PC-3 (cell line): ENCODE results near the gene RNF128. TPM values are rescaled to one million over a fixed set of nuclear protein-coding genes. Genes with fewer than 3 reads are reported as not detected.

Source experiments
- ATAC-seq: fragments of 200-7000 bp; cut with Tn5 transposase; 2 replicates; pipeline ENCODE4 v1.9.1; 2020; ENCODE audit warnings: mild to moderate bottlenecking, moderate library complexity
- BruUV-seq: library from RNA; stranded (reverse); fragments of 400-500 nt; replicated peaks from 2 replicates; lab custom pipeline; 2021; lab: Mats Ljungman, UMichigan
- CTCF ChIA-PET: fragments of 300-600 bp; sonication (Branson Sonifier 250); formaldehyde crosslinking; loops from one replicate; lab custom pipeline; 2022; ENCODE audit warnings: antibody characterized with exemption; lab: Charles Lee
- POLR2A ChIA-PET: fragments of 300-600 bp; sonication (Branson Sonifier 250); formaldehyde crosslinking; loops from one replicate; lab custom pipeline; 2022; ENCODE audit warnings: antibody characterized with exemption; ENCODE audit not compliant: unreplicated experiment; lab: Charles Lee
- DNase-seq: peaks from one replicate; pipeline ENCODE4 v3.0.0-alpha.2; 2015
- H2AFZ ChIP-seq: fragments of 300-600 bp; sonication (generic); 2 replicates; pipeline ENCODE4 v1.6.0; 2016; ENCODE audit warnings: antibody characterized with exemption, low read length
- H3F3A ChIP-seq: fragments of 300-600 bp; sonication (generic); one replicate; pipeline ENCODE4 v1.6.0; 2017; ENCODE audit warnings: antibody characterized with exemption, low read length, control low read depth, mild to moderate bottlenecking; ENCODE audit not compliant: unreplicated experiment
- H3K27ac ChIP-seq: fragments of 300-600 bp; sonication (generic); 2 replicates; pipeline ENCODE4 v1.5.1; 2016; ENCODE audit warnings: mild to moderate bottlenecking, low read length
- H3K27me3 ChIP-seq: fragments of 300-600 bp; sonication (generic); 2 replicates; pipeline ENCODE4 v1.6.1; 2016; ENCODE audit warnings: low read length, mixed read lengths
- H3K36me3 ChIP-seq: fragments of 300-600 bp; sonication (generic); 2 replicates; pipeline ENCODE4 v1.6.1; 2016; ENCODE audit warnings: low read depth, mixed run types, low read length, mixed read lengths
- H3K4me1 ChIP-seq: fragments of 300-600 bp; sonication (generic); 2 replicates; pipeline ENCODE4 v1.5.1; 2016; ENCODE audit warnings: low read length; ENCODE audit not compliant: insufficient read depth
- H3K4me2 ChIP-seq: fragments of 300-600 bp; sonication (generic); 2 replicates; pipeline ENCODE4 v1.6.0; 2016; ENCODE audit warnings: low read length
- H3K4me3 ChIP-seq: fragments of 300-600 bp; sonication (generic); 2 replicates; pipeline ENCODE4 v1.5.1; 2016; ENCODE audit warnings: mild to moderate bottlenecking, low read length, mixed read lengths
- H3K79me2 ChIP-seq: fragments of 300-600 bp; sonication (generic); 2 replicates; pipeline ENCODE4 v1.6.1; 2017; ENCODE audit warnings: low read length, mixed read lengths
- H3K9ac ChIP-seq: fragments of 300-600 bp; sonication (generic); 2 replicates; pipeline ENCODE4 v1.6.0; 2016; ENCODE audit warnings: mild to moderate bottlenecking, low read length
- H3K9me2 ChIP-seq: fragments of 300-600 bp; sonication (generic); replicated peaks from 2 replicates; pipeline ENCODE4 v1.6.1; 2016; ENCODE audit warnings: mixed run types, low read length, mixed read lengths
- H3K9me3 ChIP-seq: fragments of 300-600 bp; sonication (generic); 2 replicates; pipeline ENCODE4 v1.6.1; 2016; ENCODE audit warnings: low read length, mixed read lengths
- H4K20me1 ChIP-seq: fragments of 300-600 bp; sonication (generic); 2 replicates; pipeline ENCODE4 v1.6.1; 2016; ENCODE audit warnings: low read length, mixed read lengths
- EZH2 ChIP-seq: fragments of 300-600 bp; sonication (generic); IDR thresholded peaks from one replicate; pipeline ENCODE4 v1.6.1; 2017; ENCODE audit warnings: antibody characterized with exemption, mild to moderate bottlenecking, low read length; ENCODE audit not compliant: unreplicated experiment
- EZH2phosphoT487 ChIP-seq: fragments of 300-600 bp; sonication (generic); IDR thresholded peaks from 2 replicates; pipeline ENCODE4 v1.6.1; 2018; ENCODE audit warnings: mild to moderate bottlenecking, antibody characterized with exemption, low read length, borderline replicate concordance
- intact Hi-C: fragments of 100-400 bp; cut with micrococcal nuclease; formaldehyde crosslinking; loops from 2 replicates; pipeline ENCODE4 v1.9.0; 2023
- total RNA-seq: library from RNA; depleted of rRNA; stranded (reverse); fragments of >200 nt; gene quantifications from 2 replicates; pipeline ENCODE4 v1.2.3, GENCODE V29; 2014
- TF ChIP-seq, protein P1 (sequence below): fragments of 300-600 bp; sonication (generic); conservative IDR thresholded peaks from 2 replicates; pipeline ENCODE4 v1.5.1; 2017; ENCODE audit warnings: antibody characterized with exemption, low read depth, mild to moderate bottlenecking, low read length

The RNF128 gene
- total RNA-seq, 1 experiment from 2014 or later, result not detected

DNA sequence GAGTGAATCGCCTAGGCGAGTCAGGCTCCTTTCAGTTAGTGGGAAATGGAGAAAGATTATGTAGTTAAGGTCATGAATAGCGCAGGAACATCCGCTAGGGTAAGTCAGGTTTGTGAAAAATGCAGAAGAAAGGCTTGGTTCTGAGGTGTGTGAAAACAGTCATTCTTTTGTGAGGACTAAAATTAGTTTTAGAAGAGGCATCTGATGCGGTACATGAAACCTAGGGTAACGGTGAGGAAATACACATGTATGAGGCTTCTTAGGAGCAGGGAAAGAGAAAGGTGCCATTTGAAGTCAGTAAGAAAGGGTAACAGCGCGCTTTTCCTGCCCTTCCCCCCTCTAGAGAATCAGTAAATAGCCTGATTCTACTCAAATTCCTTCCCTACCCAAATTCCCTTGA lies 570 bp upstream of the RNF128 start:
- no TSS peak for BruUV-seq
- H3K9me2 ChIP-seq, result no peaks in the 10 kb centered on the region
- H3K36me3 ChIP-seq, result no peaks in the 10 kb centered on the region
- H3F3A ChIP-seq, result no peaks in the 10 kb centered on the region
- DNase-seq, result no peak
- TF ChIP-seq EZH2, result no peak
- TF ChIP-seq EZH2phosphoT487, result no peak
- TF ChIP-seq, protein P1, sequence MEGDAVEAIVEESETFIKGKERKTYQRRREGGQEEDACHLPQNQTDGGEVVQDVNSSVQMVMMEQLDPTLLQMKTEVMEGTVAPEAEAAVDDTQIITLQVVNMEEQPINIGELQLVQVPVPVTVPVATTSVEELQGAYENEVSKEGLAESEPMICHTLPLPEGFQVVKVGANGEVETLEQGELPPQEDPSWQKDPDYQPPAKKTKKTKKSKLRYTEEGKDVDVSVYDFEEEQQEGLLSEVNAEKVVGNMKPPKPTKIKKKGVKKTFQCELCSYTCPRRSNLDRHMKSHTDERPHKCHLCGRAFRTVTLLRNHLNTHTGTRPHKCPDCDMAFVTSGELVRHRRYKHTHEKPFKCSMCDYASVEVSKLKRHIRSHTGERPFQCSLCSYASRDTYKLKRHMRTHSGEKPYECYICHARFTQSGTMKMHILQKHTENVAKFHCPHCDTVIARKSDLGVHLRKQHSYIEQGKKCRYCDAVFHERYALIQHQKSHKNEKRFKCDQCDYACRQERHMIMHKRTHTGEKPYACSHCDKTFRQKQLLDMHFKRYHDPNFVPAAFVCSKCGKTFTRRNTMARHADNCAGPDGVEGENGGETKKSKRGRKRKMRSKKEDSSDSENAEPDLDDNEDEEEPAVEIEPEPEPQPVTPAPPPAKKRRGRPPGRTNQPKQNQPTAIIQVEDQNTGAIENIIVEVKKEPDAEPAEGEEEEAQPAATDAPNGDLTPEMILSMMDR, result no peak
- peak overlapping the region; percentile 58; the same call in 1 of the 2 replicates for H3K4me3 ChIP-seq
- H3K4me2 ChIP-seq, result peak overlapping the region; percentile 76
- H3K9ac ChIP-seq, result no peak overlapping the region
- CTCF ChIA-PET, result no interaction called here
- peak; percentile 31; the same call in 1 of the 2 replicates for ATAC-seq
- peaks cover 4% of the 10 kb centered on the region; the same call in 1 of the 2 replicates for H3K4me1 ChIP-seq
- H3K27ac ChIP-seq, result no peak overlapping the region
- H3K9me3 ChIP-seq, result no peaks in the 10 kb centered on the region
- POLR2A ChIA-PET, result interaction anchor here (0.6 kb wide), 1 partner anchor 107 kb away, joined by 4 read pairs; no protein-coding TSS in a partner anchor
- H3K27me3 ChIP-seq, result peaks cover 68% of the 10 kb centered on the region
- H2AFZ ChIP-seq, result peak overlapping the region; percentile 65
- intact Hi-C loops, result no loop called here
- H3K79me2 ChIP-seq, result no peaks in the 10 kb centered on the region
- no peaks in the 10 kb centered on the region for H4K20me1 ChIP-seq

DNA sequence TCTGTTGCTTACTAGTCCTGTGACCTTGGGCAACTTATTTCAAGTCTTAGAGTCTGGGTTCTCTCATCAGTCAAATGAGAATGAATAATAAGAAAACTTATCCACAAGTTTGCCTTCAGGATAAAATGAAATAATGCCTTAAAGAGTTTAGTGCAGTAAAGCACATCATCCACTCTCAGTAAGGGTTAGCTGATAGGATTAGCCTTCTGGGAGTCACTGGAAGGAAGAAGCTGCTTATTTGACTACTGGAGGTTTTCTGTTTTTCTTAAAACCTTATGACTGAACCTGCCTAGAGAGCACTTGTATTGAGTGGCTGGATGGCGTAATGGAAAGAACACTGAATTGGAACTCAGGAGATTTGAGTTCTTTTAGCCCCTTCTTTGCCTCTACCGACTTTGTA lies 1.8 kb downstream of the RNF128 start:
- ChIA-PET POLR2A (no interaction called here), CTCF (no interaction called here)
- Histone ChIP-seq H3K9ac (no peak overlapping the region), H3F3A (no peaks in the 10 kb centered on the region), H3K27me3 (peaks cover 62% of the 10 kb centered on the region), H3K4me3 (no peak overlapping the region), H4K20me1 (no peaks in the 10 kb centered on the region), H3K4me1 (peaks cover 4% of the 10 kb centered on the region; the same call in 1 of the 2 replicates), H3K27ac (no peak overlapping the region), H3K9me2 (no peaks in the 10 kb centered on the region), H3K4me2 (no peak overlapping the region), H2AFZ (no peak overlapping the region), H3K36me3 (no peaks in the 10 kb centered on the region), H3K79me2 (no peaks in the 10 kb centered on the region), H3K9me3 (no peaks in the 10 kb centered on the region)
- intact Hi-C loops, result loop anchor here (2.0 kb wide), 1 partner anchor 64 kb away; no protein-coding TSS in a partner anchor
- BruUV-seq, result no TSS peak
- no peak for DNase-seq
- no peak for TF ChIP-seq EZH2phosphoT487
- ATAC-seq, result no peak

DNA sequence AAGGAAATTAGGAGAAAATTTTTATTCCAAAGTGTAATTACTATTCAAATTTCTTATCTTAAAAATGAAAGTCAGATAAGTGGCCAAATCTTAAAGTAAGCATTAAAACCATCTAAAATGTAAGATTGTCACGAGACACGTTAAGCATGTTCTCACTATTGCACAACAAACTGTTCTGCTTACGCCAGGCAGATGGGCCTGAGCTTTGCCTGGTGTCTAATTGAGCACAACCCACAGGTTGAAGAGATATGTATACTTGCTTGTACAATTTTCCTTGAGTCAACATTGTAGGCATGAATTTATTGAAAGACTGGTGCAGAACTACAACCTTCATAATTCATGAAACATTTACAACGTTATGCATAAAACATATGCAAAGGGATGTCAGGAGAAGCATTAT lies 3.9 kb downstream of the RNF128 start:
- no peak overlapping the region for H3K4me2 ChIP-seq
- no peaks in the 10 kb centered on the region for H4K20me1 ChIP-seq
- H3K9ac ChIP-seq, result no peak overlapping the region
- ChIA-PET POLR2A (no interaction called here), CTCF (no interaction called here)
- DNase-seq (no peak), ATAC-seq (no peak)
- no peak overlapping the region for H3K4me3 ChIP-seq
- no peaks in the 10 kb centered on the region for H3K79me2 ChIP-seq
- no TSS peak for BruUV-seq
- no peaks in the 10 kb centered on the region for H3K9me3 ChIP-seq
- no peaks in the 10 kb centered on the region for H3K36me3 ChIP-seq
- intact Hi-C loops, result no loop called here
- H3K27ac ChIP-seq, result no peak overlapping the region
- no peaks in the 10 kb centered on the region for H3F3A ChIP-seq
- peaks cover 4% of the 10 kb centered on the region; the same call in 1 of the 2 replicates for H3K4me1 ChIP-seq
- H3K27me3 ChIP-seq, result peaks cover 49% of the 10 kb centered on the region
- no peak overlapping the region for H2AFZ ChIP-seq
- no peaks in the 10 kb centered on the region for H3K9me2 ChIP-seq
- TF ChIP-seq EZH2 (no peak), EZH2phosphoT487 (no peak)
- TF ChIP-seq, protein P1, result no peak
